CD4-positive, alpha-beta T cell treated with Interleukin-1 beta for 1 hour (primary cell): ENCODE measurements around the gene AP2B1.
"Not testable (repeated sequence)": the region's sequence is repeated elsewhere in the genome, so short reads cannot be mapped to it uniquely, and the experiment has no call there.

Experiments used
- DNase-seq, 2 donors: peaks; one replicate each; pipeline ENCODE4 v3.0.0-alpha.2; 2020 to 2022

Gene AP2B1

DNA sequence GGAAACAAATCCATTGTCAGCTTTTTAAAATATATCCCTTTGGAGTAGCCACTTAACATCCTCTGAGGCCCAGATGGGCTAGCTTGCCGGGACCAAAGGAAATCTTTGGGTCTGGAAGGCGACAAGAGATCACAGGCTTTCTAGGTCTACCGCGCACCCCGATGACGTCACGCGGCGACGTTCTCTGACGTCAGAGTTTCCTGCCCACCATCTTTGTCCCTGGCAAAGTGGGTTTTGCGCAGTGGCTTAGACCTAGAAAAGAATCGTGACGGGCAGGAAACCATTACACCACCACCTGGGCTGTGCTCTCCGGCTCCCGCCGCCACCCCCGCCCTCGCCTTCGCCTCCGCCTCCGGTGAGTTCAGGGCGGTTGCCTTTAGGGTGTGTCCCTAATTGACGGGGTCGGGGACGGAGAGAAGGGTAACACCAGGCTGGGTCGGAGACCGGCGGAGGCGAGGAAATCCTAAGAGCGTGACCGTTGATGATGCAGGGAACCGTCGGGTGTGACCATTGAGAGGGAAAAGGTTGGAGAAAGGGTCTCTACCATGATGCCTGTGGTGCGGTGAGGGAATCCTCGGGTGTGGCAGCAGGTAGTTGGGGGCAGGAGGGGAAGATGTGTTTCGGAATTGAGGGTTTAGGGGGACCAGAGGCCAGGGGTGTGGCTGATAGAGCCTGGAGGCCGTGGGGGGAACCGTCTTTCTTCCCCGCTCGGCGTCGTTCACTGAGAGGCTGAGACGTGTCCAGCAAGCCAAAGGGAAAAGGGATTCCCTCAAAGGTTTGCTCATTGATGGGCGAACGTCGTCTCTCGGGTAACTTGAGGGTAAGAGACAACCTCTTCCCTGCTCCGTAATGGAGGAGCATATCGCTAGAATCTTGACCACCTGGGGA, at the start of gene AP2B1:
TSS of gene AP2B1 (plus strand) at position 249 of the 888 bp plus-strand sequence. CDS start 6,709 bp downstream, outside the sequence.
- DNase-seq = peak; percentile 97 to 99

DNA sequence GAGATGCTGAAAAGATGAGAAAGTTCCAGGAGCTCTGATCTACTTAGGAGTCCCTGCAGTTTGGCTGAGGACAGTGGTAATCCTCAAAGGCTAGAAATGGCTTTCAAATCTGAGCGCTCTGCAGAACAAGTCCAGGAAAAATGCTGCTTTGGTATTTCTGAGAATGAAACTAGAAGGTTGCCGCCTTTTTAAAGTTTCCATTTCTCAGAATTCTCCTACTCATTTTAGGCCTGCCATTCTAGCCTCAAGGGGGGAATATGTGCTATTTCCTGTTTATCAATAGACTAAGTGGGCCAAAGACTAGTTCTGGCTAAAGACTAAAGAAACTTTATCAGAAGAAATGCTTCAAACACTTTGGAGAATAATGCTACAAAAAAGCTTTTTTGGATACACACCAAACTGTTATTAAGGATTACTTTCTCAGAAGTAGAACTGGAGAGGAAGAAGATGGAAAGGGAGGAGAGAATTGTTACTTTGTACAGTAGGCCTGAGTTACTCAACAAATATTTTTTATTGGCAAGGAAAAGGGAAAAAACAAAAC, 49.5 kb upstream of the AP2B1 start, which contains the start of gene SLFN12L:
TSS of gene SLFN12L (minus strand) at position 78 of the 541 bp plus-strand sequence. CDS start 15,314 bp downstream, outside the sequence.
- peak in 1 of 2 donors; percentile 62 for DNase-seq

DNA sequence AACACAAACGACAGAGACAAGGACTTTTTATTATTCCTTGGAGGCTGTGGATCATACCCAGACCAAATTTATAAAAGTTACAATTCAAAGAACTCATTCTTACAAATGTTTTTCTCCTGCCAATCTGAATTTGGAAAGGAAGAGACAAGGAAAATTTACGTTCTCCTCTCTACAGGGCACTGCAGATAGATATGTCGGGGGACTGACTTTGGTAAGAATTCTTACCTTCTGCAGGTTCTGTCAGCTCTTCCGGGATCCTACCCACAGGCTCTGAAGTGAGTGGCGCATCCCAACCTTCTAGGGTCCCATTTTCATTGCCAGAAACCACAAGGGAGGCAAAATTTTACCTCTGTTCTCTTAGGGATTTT, 47.5 kb upstream of the AP2B1 start:
- no peak for DNase-seq

DNA sequence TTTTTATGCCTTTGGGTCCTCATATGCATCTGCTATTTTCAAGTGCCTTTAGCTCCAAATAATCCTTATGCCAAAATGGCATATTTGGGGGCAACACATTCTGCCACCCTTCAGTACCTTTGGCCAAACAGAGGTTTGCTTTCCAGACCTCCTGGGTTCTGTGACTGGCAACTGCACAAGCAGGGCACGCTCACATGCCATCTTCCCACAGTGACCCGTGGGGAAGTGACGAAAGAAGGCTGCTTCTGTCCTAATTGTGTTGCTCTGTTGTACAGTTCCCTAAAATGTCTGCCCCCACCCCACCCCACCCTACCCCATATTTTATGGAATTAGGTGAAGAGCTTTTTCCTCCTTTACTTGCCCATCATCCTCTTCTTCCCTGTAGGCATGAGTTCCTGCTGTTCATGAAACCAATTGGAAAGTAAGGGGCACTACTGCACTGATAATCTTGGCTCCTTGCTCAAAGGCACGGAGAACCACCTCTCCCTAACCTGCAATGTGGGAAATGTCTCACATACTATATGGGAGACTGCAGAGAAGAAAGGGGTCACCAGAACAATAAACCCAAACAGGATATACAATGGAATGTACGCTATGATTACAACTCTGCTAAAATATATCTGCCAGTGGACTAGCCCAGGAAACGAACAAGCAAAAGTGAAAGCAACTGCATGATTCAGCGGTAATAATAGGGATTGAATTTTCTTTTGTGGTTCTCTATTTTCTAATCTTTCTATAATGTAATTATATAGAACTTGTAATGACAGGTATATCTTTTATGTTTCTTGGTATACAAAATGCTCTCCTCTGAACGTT, 46.3 kb upstream of the AP2B1 start:
- peak; percentile 57 to 63 for DNase-seq

DNA sequence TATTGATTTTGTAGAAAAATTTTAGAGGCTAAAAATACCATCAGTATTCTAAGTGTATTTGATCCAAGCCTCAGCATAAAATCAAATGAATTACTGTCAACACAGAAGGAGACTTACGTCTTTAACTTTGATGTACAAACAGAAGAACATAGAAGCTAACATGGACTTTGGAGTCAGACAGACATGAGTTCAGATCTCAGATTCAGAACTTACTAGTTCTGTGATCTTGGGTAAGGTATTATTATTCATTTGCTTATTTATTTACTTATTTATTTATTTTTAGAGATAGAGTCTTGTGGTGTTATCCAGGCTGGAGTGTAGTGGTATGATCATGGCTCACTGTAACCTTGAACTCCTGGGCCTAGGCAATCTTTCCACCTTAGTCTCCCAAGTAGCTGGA, 45.7 kb upstream of the AP2B1 start:
- DNase-seq = no peak

DNA sequence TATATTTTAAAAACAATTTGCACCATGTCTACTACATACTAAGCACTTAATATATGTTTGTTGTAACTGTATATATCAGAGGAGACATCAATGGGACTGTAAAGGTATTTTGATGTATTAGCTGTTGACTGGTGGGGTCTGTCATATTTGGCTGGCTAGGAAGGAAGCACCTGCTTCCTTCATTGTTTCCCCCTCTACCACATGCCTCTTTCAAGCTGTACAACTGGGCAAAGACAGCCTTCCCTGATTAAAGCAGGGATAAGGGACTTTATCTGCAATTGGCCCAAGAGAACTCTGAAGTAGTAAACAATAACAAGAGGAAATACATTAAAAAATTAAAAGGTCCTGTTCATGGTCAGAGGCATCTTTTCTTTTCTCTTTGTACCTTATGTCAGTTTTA, 44.1 kb upstream of the AP2B1 start:
- no peak for DNase-seq

DNA sequence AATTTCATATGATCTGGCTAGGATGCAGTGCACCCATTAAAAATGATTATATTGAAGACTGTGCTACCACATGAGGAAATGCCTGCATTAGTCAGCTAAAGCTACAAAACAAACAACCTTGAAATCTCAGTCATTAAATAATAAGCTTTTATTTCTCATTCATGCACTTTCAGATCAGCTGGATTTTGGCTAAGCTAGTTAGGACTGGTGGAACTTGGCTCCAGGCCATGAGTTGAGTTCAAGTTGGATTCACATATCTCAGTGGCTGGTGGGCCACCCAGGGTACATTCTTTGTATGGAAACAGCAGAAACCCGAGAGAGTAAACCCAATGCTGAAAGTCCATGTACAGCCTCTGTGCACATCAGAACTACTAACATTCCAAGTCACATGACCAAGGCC, 43.3 kb upstream of the AP2B1 start:
- DNase-seq = no peak

DNA sequence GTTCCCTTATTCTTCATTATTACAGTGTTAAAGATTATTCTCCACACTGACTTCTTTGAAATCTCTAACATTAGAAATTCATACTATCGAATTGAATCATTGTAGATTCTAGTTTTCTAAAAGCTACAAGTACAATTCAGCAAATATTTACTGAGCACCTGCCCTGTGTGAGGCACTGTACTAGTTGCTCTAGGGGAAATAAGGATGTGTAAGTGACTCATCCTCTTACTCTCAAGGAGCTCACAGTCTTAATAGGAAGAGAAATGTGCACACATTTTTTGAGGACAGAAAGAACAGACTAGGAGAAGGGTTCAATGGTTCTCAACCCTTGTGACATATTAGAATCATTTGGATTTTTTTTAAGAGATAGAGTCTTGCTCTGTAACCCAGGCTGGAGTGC, 42.0 kb upstream of the AP2B1 start:
- DNase-seq = no peak

DNA sequence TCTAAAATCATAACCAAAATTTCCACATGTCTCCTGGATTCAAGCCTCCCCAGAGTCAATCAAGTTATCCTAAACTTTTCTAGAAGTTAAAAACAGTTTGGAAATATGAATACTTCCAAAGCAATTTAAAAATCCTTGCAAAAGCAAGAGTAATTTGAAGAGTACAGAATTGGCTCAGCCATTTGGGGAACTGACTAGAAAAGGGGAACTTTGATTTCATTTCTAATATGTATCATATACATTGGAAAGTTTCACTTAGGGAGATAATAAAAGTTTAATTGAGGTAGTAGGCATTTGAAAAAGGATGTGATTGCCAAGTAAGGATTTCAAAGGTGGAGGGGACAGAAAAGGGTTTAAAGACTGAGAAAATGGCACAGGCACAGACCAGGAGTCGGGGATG, 40.6 kb upstream of the AP2B1 start:
- no peak for DNase-seq

DNA sequence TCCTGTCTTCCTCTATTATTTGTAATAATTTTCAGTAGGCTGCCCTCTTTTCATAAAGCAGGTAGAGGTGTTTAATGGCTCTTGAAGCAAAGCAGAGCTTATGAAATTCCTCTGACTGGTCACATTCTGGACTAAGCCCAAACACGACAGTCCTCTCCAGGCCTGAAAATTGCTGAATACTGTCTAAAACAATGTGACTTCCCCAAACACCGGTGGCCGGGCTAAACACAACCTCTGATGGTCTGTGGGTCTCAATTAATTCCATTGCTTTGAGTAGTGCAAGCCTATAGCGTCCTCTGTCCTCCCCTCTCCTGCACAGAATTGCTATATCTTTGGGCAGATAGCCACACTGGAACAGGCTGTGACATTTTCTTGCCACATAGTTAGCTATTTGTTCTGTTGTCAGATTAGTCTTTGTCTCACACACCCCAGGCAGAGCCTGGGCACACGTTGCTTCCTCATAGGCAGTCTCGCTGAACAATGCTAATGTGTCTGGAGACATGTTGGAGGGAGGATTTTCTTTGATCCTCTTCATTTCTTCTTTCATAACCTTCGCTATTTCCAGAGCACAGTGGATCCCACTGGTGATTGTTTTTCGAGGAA, 38.8 kb upstream of the AP2B1 start:
- no peak for DNase-seq

DNA sequence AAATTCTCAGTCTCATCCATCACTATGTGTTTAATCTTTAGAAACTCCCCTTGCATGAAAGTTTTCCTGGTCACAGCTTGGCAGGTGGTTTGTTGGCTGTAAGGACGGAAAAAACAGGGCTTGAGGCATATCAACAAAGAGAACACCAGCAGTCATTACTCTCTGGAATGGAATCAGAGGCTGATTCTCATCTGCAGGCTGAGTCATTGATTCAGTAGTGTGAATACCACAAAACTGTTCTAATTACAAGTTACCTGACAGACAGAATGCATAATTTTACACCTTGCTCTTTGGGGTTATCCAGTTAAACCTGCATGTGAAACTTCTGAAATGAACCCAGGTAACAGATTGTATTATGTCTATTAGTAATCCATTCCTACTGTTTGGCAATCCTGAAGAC, 38.1 kb upstream of the AP2B1 start:
- no peak for DNase-seq

DNA sequence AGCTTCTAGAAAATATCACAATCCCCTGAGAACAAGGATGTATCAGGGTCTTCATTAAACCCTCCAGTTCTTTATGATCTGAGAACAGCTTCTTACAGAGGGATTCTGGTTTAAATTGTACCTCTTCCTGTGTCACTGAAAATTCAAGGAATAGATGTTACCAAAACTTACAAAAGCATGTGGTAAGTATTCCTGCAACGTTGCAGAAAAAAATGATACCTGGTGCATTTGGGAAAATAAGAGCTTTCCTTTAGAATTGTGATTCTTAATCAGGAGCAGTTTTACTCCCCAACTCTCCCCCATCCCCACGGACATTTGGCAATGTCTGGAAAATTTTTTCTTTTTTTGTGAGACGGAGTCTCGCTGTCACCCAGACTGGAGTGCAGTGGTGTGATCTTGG, 33.8 kb upstream of the AP2B1 start:
- no peak for DNase-seq

DNA sequence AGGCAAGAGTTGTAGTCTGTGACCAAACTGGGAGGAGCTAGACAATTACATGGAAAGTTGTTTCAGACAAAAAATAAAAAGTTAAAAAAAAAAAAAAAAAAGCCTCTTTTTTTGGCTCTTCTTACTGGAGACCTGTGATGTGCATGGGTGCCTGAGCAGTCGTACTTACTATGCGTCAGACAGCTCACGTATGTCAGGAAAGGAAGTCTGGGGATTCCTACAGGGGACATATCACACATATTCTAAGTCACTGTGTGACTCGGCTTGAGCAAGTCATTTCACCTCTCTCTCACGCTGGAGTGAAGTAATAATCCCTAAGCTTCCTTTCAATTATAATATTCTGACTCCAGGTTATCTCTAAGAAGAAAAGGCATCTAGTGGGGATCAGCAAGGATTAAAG, 32.5 kb upstream of the AP2B1 start:
- DNase-seq = no peak

DNA sequence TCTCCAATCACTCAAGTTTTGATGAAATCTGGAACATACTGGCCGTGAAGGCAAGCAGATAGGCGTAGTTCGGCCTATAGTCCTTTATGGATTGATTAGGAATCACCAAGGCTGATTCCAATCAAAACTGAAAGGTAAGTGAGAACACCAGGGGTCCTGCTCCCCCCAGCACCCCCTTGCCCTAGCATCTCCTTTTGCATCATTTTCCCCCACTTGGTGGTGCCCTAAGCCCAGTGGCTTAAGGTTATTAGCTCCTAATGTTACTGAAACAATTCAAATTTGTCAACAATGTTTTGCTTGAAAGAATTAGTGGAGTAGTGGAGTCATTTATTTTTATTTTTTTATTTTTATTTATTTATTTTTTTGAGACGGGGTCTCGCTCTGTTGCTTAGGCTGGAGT, 31.4 kb upstream of the AP2B1 start:
- no peak for DNase-seq

DNA sequence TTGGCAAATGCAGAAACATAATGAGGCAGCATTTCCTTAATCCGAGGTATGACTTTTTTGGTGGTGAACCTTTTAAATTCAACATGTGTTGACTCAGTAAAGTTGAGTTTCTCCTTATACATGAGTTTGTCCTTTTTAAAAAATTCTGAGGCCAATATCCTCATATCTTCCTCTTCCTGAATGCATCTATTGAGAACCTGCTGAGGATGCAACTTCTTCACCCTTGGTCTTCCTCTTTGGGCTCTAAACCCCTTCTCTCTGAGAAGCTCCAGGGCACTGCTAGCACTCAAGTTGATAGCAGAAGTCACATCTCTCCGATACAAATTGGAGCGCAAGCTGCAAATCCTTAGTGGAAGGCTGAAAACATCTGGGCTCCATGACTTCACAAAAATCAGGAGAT, 29.8 kb upstream of the AP2B1 start:
- DNase-seq = no peak

DNA sequence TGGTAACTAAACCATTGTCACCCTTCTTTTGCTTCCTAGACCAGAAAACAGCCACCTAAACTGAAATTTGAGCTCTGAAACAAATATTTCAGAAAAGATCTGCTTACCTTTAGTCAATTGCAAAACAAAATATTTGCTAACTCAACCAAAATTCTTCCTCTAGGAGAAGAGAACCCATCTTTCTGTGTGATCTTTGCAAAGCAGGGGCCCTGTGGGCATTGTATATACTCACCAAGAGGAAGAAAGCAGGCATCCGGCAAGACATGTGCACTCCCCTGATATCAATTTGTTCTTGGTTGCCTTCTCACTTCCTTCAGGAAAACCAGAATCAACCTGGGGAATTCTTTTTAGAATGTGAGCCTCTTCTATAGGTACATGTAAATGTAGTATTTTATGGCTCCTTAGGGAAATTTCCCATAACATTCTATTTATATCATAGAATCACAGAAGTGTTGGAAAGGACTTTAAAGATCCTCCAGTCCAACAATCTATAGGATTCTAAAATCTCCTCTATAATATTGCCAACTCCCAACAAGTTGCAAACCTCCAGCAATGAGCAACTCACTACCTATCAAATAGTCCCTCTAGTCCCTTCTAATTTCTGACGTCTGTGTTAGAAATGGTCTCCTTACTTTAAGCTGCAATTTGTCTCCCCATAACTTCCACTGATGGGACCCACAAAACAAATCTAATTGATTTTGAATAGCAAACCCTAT, 27.5 kb upstream of the AP2B1 start:
- no peak for DNase-seq

DNA sequence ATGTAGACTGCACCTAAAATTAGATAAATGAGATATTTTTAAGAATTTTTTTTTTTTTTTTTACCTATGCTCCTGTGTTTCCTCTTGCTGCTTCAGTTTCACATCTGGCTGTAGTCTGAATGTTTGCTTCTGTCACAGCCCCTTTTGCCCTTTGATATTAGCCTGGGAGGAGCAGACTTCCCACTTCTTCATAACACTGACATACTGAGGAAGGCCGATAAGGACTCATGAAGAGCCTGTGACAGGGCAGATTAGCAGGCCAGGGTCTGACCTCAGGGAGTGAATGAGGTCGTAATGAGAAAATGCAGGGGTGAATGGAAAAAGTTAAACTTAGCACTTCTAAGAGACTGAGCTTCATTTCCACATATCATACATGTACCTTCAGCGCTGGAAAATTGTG, 26.4 kb upstream of the AP2B1 start, which contains the start of gene SLFN14:
TSS of gene SLFN14 (minus strand) at position 117 of the 400 bp plus-strand sequence. CDS start 2,757 bp downstream, outside the sequence.
- DNase-seq = no peak

DNA sequence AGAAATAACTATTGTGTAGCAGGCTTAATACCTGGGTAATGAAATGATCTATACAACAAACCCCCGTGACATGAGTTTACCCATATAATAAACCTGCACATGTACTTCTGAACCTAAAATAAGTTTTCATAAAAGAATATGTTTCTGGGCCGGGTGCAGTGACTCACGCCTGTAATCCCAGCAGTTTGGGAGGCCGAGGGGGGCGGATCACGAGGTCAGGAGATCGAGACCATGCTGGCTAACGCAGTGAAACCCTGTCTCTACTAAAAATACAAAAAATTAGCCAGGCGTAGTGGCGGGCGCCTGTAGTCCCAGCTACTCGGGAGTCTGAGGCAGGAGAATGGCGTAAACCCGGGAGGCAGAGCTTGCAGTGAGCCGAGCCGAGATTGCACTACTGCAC, 23.9 kb upstream of the AP2B1 start:
- not testable (repeated sequence) for DNase-seq

DNA sequence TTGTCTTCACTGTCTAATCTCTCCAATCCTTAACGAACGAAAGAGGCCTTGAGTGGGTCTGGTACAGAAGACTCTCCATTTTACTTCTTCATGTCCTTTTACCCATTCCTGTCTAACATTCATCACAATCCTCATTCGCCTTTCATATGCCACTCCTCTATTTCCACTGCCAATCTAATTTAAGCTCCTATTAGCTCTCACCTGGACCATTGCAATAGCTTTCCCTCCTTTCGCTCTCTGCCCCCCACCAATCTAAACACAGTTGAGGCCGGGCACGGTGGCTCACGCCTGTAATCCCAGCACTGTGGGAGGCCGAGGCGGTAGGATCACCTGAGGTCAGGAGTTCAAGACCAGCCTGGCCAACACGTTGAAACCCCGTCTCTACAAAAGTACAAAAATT, 20.2 kb upstream of the AP2B1 start:
- DNase-seq = no peak

DNA sequence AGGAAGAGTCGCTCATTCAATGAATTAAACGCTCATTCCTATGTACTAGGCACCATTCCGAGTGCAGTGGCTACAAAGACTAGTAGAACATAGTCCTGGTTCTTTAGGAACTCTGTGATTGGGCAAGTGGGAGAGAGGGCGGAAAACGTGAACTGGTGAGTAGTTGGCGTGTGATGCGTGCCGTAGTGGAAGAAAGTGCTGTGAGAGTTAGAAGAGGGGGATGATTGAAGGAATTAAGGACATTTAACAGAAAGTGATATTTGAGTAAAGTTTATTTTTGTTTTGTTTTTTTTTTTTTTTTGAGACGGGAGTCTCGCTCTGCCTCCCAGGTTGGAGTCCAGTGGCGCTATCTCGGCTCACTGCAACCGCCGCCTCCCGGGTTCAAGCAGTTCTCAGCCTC, 18.6 kb upstream of the AP2B1 start:
- peak; percentile 10 to 36 for DNase-seq

DNA sequence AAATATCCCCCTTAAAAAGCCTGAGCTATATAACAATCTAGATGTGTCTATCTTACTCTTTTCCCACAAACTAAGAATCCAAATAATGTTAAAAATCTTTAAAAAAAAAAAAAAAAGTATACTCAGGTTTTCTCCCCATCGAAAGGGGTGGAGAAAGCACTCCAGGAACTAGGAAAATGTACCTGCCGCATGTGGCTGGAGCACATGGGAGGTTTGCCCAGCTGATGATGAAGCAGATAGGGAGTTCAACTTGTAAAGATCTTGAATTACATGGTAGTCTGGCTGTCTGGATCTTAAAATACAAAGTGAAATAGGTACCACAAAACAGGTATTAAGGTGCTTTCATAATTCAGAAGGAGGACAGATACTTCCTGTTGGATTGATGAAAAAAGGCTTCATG, 17.7 kb upstream of the AP2B1 start:
- DNase-seq = no peak

DNA sequence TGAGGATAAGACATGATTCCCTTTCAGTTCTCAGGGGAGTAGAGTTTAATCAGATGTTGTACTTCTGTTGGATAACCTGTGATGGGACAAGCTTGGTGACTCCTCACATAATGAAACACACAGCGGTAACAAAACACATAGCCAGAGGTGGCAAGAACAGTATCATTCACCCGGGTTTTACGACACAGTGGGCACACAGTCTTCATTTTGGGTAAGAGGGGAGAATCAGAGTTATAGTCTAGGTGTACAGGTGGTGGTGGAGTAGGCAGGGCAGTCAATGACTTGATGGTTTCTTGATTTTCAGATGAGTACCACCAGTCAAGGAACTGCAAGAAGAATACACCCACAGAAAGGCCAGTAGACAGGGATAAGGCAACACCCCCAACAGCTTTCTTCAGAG, 11.4 kb upstream of the AP2B1 start:
- DNase-seq = no peak

DNA sequence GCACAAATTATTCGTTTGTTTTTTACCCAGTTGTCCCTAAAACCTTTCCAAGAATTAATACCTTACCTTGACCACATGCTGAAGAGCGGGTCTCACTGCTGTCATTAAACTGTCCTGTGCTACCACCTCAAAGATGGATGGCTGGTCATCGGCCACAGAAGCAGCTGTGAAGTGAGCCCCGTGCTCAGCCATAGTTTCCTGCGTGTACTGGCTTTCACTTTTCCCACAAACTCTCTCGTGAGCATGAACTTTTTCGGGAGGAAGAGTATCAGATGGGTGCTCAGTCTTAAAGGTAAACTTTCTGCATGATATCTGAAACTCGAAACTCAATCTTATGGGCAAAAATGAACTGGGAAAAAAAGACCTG, 9.3 kb upstream of the AP2B1 start:
- DNase-seq = no peak
